ENCODE data around the gene CCDC28B.
A peak's percentile ranks its signal among the peaks of the same experiment; 100 is the strongest.
"Not testable (repeated sequence)": the region's sequence is repeated elsewhere in the genome, so short reads cannot be mapped to it uniquely, and the experiment has no call there.

Gene CCDC28B

GRCh38 chr1:32163405-32163804 is 37.0 kb upstream of the CCDC28B start:
- TF ChIP-seq RARB (CRISPR knock-in tag; IDR thresholded peaks at IDR 0.05) (no peak), ARNTL (CRISPR knock-in tag; IDR thresholded peaks at IDR 0.05; ENCODE audit: borderline replicate concordance, low read depth) (no peak), TCF4 (CRISPR knock-in tag; IDR thresholded peaks at IDR 0.05; ENCODE audit: borderline replicate concordance) (no peak), ZFP3 (CRISPR knock-in tag; IDR thresholded peaks at IDR 0.05) (no peak), CREB5 (CRISPR knock-in tag; IDR thresholded peaks at IDR 0.05; ENCODE audit: low read depth) (no peak), ZFP30 (CRISPR knock-in tag; IDR thresholded peaks at IDR 0.05) (no peak), GLIS3 (CRISPR knock-in tag; IDR thresholded peaks at IDR 0.05) (no peak)
- ATAC-seq = no peak

GRCh38 chr1:32165633-32166032 is 34.8 kb upstream of the CCDC28B start:
- ATAC-seq = not testable (repeated sequence)

- TF ChIP-seq CSDC2 (CRISPR knock-in tag; IDR thresholded peaks at IDR 0.05) = no peak
- no peak for ATAC-seq
Measured at GRCh38 chr1:32170991-32171390, 29.4 kb upstream of the CCDC28B start.

GRCh38 chr1:32172621-32173245 is 27.7 kb upstream of the CCDC28B start:
- no peak for ATAC-seq
- no peak for TF ChIP-seq RARB (CRISPR knock-in tag; IDR thresholded peaks at IDR 0.05)

- TF ChIP-seq ZNF8 (CRISPR knock-in tag; IDR thresholded peaks at IDR 0.05) (no peak), PPARA (CRISPR knock-in tag; IDR thresholded peaks at IDR 0.05; ENCODE audit: borderline replicate concordance) (no peak)
- no peak for ATAC-seq
Measured at GRCh38 chr1:32178380-32179192, 21.8 kb upstream of the CCDC28B start.

- peak; percentile 6; the same call in 2 of the 3 replicates for ATAC-seq
- TF ChIP-seq BACH2 (CRISPR knock-in tag; IDR thresholded peaks at IDR 0.05; ENCODE audit: borderline replicate concordance) (no peak), ZFP30 (CRISPR knock-in tag; IDR thresholded peaks at IDR 0.05) (no peak), CSRNP3 (CRISPR knock-in tag; IDR thresholded peaks at IDR 0.05) (no peak), ZNF70 (CRISPR knock-in tag; IDR thresholded peaks at IDR 0.05) (no peak), CREB5 (CRISPR knock-in tag; IDR thresholded peaks at IDR 0.05; ENCODE audit: low read depth) (no peak), ZC3H10 (CRISPR knock-in tag; IDR thresholded peaks at IDR 0.05) (no peak), ARNTL (CRISPR knock-in tag; IDR thresholded peaks at IDR 0.05; ENCODE audit: borderline replicate concordance, low read depth) (no peak), ZNF565 (CRISPR knock-in tag; conservative IDR thresholded peaks at IDR 0.05; ENCODE audit: low read depth) (no peak), GLIS3 (CRISPR knock-in tag; IDR thresholded peaks at IDR 0.05) (no peak), SNAI2 (CRISPR knock-in tag; IDR thresholded peaks at IDR 0.05) (no peak), PATZ1 (CRISPR knock-in tag; IDR thresholded peaks at IDR 0.05; ENCODE audit: borderline replicate concordance) (no peak), ZFP3 (CRISPR knock-in tag; IDR thresholded peaks at IDR 0.05) (no peak), CSDC2 (CRISPR knock-in tag; IDR thresholded peaks at IDR 0.05) (no peak), ZNF8 (CRISPR knock-in tag; IDR thresholded peaks at IDR 0.05) (no peak), ESRRG (CRISPR knock-in tag; IDR thresholded peaks at IDR 0.05) (no peak), POU6F1 (CRISPR knock-in tag; IDR thresholded peaks at IDR 0.05; ENCODE audit: borderline replicate concordance, low read depth) (no peak)
Measured at GRCh38 chr1:32179193-32179442, 21.3 kb upstream of the CCDC28B start.

All from SK-N-SH treated with all-trans-retinoic acid at 6 μM for 48 hours (cell line).